HTR-8/SVneo (cell line): ENCODE results near the gene ZNG1B.
"Not testable (repeated sequence)": the region's sequence is repeated elsewhere in the genome, so short reads cannot be mapped to it uniquely, and the experiment has no call there.

Source experiments
- DNase-seq: peaks from one replicate; pipeline ENCODE4 v3.0.0; 2011; ENCODE audit warnings: low spot score, mixed read lengths; ENCODE audit not compliant: insufficient read length
- FAIRE-seq: peaks from 2 replicates; lab custom pipeline; 2011; peaks lifted over from hg19 to GRCh38; lab: Jason Lieb, UNC

The ZNG1B gene

DNA sequence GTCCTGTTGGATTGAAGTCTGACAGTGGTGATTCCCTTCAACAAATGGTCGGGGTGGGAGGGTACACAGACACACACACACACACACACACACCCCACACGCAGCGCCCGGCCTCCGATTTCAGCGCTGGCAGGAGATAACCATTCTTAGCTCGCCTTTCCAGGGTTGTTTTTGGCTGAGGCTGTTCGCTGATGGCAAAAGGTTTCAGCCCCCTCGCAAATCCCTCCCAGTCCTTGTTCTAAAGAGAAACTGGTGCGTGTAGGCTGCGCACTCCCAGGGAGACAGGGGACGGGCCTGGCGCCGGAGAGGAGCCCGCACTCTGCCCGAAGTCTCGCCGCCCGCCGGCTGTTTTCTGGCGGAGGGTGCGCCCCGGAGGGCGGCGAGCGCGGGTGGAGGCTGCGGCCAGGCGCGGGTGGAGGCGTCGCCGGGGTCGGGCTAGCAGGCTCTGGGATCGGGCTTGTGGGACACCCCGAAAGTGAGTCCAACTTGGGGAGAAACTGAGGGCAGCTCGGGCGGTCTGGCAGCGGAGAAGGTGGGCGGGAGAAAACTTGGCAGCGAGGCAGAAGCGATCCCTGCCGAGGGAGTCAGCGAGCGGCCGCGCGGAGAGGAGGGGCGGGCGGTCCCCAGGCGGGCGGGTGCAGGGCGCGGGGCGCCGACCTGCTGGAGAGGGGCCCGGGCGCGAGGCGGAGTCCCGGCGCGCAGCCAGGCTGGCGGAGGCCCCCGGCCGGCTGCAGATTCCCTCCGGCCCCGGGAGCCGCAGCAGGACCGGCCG is 103.9 kb downstream of the ZNG1B start:
- not testable (repeated sequence) for DNase-seq, FAIRE-seq

DNA sequence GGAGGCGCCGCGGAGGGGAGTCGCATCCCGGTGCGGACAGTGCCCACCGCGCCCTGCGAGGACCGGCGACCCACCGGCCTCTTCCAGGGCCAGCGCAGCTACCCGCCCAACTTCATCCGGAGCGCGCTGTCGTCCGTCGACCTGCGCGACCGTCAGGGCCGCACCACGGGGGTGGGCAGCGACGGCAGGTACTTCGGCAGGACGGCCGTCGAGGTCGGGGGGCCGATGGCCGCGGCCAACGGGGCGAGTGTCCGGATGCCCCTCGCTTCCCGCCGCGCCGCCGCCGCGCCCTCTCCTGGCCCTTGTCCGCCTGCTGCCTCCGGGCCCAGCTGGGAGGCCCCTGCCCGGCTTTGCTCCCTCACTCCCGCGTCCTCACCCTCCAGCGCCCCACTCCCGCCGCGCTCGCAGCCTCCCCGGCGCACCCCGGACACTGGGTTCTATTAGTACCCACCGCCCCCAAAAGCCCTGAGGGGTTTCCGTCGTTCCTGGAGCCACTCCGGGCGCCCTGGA is 104.5 kb downstream of the ZNG1B start:
- not testable (repeated sequence) for FAIRE-seq, DNase-seq

DNA sequence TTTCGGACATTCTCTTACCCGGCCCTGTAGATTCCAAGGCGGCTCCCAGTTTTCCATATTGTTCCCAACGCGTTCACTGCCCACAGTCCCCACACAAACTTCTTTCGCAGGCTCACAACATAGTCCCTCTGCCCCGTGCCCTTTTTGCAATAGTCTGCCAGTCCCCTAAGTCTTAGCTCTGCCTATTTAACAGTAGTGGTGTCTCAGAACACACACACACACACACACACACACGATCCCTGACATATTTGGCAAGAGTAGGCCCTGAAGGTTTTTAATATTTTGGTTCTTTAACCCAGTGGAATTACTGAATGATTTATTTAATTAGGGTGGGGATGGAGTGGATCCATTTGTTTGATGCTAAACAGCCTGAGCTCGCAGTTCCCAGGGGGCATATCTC is 105.0 kb downstream of the ZNG1B start:
- DNase-seq, FAIRE-seq: not testable (repeated sequence)
